ENCODE measurements around the gene PACS2.

The PACS2 gene

GRCh38 chr14:105375635-105376057 is 61.1 kb downstream of the PACS2 start:
- no peak for DNase-seq

DNA sequence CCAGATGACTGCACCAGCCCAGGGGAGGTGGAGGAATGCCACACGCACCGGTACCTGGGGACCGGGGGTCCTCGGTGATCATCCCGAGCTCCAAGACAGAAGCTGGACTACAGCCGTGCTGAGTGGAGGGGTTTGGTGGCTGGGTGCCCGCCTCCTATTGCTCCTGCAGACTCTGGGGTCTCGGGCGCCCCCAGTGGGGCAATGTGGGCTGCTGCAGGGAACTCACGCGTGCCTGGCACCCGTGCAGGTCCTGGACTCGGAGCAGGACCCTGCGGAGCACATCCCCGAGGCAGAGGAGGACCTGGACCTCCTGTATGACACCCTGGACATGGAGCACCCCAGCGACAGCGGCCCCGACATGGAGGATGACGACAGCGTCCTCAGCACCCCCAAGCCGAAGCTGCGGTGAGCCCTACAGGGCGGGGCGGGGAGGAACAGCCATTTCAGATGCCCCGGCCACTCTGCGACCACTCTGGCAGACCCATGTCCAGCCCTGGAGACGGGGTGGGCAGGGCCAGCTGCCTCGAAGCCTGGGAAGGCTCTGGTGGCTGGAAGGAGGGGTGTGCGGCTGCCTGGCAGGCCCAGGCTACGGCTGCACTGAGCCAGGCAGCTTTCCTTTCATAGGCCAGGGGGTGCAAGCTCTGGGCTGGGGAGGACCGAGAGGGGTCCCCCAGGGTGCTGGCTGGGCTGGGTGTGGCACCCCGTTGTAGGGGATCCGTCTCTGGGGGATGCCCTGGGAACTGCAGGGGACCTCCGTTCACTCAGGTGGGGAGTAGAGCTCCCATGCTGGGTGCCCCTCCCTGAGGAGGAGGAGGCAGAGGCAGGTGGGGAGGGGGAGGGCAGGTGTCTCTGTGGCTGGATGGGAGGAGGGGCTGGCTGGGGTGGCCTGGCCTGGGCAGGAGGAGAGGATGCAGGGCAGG is 62.2 kb downstream of the PACS2 start:
- DNase-seq = no peak

DNA sequence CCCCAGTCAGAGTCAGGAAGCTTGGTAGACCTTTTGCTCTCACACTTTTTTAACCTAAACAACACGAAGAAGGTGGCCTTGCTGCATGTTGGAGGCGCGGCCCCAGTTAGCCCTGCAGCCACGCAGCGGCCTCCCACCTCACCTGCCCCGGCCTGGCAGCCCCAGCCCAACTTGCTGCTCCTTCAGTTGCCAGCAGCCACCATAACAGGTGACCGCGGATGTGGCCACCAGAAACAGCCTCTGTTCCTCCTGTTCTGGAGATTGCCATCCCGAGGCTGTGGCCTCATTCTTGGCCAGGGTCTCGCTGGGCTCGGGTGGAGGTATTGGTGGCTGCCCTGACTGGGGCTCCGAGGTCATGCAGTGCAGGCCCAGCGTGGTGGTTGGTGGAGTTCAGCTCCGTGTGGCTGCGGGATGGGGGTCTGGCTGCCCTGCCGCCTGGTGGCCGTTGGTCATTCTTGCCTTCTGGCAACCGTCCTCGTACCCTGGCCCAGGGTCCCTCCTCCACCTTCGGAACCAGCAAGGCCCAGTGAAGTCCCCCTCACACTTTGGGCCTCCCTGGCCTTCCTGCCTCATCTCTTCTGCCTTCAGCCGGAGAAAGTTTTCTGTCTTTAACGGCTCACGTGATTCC is 63.1 kb downstream of the PACS2 start:
- no peak for DNase-seq

GRCh38 chr14:105378199-105378598 is 63.7 kb downstream of the PACS2 start:
- DNase-seq = no peak

DNA sequence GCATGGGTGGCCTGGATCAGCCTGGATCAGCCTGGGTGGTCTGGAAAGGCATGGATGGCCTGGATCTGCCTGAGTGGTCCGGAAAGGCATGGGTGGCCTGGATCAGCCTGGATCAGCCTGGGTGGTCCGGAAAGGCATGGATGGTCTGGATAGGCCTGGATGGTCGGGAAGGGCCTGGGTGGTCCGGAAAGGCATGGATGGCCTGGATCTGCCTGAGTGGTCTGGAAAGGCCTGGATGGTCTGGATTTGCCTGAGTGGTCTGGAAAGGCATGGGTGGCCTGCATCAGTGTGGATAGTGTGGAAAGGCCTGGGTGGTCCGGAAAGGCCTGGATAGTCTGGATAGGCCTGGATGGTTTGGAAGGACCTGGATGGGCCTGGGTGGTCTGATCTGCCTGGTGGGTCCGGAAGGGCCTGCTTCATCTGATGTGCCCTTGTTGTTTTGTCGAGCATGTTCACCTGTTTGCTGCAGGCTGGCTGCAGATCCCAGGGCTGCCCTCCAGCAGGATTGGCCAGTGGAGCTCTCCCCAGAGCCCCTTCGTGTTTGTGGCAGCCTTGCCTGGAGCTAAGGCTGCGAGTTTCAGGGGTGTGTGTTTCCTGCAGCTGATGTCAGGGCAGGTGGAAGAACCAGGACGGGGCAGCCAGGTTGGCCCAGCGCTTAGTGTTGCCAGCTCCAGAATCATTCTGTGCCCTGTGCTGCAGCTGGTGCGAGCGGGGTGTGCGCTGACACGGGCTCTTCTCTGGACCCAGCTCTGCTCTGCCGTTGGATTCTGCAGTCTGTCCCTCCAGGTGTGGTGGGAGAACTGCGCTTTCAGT is 64.5 kb downstream of the PACS2 start:
- no peak for DNase-seq

DNA sequence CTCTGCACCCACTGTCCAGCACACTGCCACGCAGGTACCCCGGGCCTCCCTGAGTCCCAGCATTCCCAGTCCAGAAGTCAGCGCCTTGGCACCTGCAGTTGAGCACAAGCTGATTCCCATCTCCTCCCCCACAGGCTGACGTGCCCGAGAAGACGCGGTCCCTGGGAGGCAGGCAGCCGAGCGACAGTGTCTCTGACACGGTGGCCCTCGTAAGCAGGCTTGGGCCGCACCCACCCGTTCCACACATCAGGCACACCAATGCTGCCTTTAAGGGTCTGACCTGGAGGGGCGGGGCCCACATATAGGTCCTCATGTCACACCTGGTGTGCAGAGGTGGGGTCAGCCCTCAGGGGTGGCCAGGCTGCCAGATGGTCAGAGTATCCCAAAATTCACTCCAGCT is 65.4 kb downstream of the PACS2 start:
- DNase-seq = no peak

DNA sequence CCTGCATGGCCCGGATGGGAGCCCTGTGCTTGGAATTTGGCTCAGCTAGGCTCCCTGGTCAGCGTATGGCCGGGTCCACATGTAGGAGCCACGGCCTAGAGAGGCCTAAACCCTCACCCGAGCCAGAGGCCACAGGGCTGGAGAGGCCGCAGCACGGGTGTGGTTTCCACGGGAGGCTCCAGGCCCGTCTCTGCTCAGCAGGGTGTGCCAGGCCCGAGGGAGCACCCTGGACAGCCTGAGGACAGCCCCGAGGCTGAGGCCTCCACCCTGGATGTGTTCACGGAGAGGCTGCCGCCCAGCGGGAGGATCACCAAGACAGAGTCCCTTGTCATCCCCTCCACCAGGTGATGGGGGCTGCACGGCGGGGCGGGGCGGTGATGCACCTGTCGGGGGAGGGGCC is 66.2 kb downstream of the PACS2 start:
- DNase-seq = no peak

- no peak for DNase-seq
These were observed 67.1 kb downstream of the PACS2 start for GRCh38 chr14:105381446-105382342.

- no peak for DNase-seq
These were observed 68.0 kb downstream of the PACS2 start for GRCh38 chr14:105382343-105383082.

DNA sequence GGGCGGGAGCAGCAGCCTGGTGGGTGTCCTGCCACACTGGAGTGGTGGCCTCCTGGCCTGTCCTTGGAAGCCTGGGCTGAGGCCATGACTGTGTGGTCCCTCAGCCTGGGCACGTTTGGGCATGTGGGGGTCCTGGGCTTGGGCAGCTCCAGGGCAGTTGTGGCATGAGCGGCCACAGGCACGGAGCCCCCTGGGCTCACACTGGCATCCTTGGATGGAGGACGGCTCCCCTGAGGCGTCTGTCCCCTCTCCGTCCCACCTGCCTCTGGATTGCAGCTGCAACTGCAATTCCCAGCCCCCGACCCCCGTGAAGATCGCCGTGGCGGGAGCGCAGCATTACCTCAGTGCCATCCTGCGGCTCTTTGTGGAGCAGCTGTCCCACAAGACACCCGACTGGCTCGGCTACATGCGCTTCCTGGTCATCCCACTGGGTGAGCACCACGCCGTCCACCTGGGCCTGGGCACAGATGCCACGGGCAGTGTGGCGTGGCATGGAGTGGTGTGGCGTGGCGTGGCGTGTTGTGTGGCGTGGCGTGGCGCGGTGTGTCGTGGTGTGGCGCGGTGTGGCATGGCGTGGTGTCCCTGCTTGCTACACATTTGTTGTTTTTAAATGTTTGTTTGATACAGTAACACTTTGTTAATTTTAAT is 68.7 kb downstream of the PACS2 start:
- no peak for DNase-seq

GRCh38 chr14:105384041-105384557 is 69.6 kb downstream of the PACS2 start:
- no peak for DNase-seq

DNA sequence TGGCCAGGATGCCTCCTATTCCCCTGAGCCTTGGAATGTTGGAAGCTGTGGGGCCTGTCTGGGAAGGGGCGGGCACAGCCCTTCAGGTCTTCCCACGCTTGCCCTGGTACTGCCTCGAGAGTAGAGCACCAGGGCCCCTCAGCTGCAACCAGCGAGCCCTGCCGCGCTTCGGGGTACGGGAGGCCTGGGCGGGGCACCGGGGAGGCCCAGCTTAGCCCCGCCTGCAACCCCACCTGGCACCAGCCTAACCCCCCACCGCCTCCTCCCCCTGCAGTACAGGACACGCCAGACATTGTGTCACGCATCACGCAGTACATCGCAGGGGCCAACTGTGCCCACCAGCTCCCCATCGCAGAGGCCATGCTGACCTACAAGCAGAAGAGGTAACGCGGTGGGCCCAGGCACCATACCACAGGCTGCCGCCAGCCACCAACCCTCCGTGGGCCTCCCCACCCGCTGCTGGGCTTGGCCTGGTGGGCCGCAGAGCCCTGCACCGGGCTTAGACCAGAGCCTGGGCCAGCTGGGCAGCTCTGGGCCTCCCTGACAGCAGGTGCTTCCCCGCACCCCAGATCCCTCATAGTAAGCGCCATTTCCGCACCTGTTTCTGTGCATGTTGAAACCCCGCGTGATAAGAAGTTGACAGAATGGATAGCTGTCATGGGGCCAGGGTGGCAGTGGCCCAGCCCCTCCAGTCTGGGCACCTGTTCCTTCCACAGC is 70.2 kb downstream of the PACS2 start:
- DNase-seq = no peak

DNA sequence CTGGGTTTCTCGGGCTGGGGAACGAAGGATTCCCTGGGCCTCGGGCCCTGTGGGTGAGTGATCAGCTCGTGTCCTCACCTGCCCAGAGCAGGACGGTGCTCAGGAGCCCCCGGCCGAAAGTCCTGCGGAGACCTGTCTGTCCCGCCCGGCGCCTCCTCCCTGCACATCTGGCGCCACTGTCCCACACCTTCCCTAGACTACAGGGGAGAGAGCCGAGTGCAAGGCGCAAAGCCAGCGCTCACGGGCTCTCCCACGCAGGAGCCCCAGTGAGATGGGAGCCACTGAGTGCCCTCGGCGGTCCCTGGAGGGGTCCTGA is 70.7 kb downstream of the PACS2 start:
- DNase-seq = no peak

DNA sequence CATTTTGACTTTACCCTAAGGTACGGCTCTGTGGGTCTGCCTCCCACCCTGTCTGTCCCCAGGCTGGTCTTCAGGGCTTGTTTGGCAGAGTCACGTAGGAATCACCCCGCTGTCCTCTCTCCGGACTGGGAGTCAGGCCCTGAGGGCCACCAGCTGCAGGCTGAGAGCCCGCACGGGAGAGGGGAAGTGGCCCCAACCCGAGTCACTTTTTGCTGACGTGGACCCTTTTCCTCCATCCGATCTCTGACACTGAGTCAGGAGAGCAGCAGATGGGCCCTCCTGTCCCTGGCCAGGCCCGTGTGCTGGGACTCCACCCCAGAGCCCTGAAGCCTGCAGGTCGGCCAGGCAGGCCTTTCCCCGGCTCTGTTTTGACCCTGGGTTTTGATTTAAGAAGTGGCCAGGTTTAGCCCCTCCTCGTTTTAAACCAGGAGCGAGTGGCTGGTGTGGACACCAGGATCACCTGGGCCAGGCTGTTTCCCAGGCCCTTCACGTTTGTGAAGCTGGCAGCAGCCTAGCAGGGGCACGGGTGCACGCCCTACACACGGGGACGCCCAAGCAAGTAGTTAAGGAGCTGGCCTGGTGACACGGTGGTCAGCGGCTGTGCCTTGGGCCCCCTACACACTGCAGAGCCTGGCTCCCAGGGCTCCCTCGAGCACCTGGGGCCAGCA is 71.3 kb downstream of the PACS2 start:
- DNase-seq = no peak

DNA sequence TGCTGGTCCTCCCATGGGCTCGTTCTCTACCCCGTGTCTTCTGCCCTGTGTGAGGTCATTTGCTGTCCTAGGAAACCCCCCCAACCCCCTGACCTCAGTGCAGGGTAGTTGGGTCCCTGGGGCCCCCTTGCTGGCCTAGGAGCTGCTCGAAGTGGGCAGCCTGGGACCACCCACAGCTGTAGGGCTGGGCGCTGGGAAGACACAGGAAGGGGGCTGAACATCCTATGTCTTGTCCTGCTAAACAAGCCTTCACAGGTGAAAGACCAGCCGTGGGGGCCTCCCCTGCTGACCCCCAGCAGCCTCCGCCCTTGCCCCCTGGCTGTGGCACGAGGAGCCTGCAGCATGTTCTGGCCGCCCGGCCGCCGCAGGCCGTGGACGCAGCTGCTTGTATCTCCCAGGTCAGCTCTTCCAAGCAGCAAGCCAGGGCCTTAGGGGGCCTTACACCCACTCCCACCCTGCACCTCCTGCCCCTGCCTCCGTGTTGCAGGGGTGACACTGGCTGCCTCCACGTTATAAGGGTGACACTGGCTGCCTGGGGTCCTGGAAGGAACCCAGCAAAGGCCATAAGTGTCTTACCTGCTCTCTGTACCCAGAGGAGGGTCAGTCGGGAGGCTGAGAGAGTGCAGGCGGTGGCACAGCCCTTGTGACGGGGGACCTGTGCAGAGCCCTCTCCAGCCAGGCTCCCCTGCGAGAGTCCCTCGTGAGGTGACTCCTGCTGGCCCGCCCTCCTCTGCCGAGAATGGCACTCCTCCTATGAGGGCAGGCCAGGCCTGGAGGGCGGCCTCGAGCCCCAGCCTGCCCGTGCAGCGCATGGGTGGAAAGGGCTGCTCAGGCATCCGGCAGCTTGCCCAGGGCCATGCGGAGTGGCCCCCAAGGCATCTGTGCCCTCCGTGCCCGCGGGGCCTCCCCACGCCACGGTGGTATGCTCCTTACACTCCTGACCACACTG is 72.3 kb downstream of the PACS2 start:
- DNase-seq = no peak

DNA sequence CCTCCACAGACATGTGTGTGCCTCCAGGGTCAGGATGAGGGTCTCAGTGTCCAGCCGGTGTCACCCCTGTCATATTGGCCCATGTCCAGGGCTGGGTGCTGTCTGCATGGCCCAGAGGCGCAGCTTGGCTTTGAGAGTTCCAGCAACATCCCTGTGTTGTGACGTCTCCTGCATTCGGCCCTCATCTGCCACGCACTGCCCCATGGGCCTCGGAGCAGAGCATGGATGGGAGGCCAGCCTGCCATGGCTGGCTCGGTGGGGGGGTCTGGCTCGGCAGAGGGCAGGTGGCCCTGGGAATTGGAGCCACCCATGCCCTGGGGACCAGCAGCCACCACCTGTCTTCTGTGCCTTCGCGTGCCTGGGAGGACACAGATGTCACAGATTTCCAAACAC is 73.0 kb downstream of the PACS2 start:
- no peak for DNase-seq

- no peak for DNase-seq
These were observed 73.8 kb downstream of the PACS2 start for GRCh38 chr14:105388110-105388951.

DNA sequence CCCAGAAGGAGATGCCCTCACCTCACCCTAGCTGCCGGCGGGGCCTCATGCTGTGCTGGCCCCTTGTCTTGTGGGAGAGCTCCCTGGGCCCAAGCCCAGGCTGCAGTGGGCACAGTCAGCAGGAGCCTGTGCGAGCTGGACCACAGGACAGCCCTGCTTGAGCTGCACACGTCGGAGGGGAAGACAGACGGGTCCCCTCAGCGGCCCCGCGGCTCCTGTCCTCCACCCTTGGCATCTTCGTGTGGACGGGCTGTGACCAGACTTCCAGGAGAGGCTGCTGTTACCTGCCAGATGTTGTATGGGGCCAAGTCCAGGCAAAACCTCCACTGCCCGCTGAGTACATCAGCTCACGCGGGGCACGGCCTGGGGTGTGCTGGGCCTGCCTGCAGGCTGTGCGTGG is 74.4 kb downstream of the PACS2 start:
- DNase-seq = no peak
